Measurements from ENCODE around the gene DZIP3. TPM values are rescaled to one million over a fixed set of nuclear protein-coding genes. Genes with fewer than 3 reads are reported as not detected.

The DZIP3 gene
- total and polyA plus RNA-seq, 10 of the 15 experiments (the other 5 are each of a cell fraction or from before 2014, with no cell fraction given) = 4.3 to 15.6 (median 9.2) TPM

GRCh38 chr3:108642526-108642925 lies 53.0 kb downstream of the DZIP3 start:
- Histone ChIP-seq H3K4me3 (no peak overlapping the region), H3K4me1 (ENCODE audit: control insufficient read depth, insufficient read depth, low read length) (no peaks in the 10 kb centered on the region), H3K36me3 (ENCODE audit: control insufficient read depth in 2 of 2, insufficient read depth in 2 of 2, low read length in 1 of 2) (no peaks in the 10 kb centered on the region), H3K27me3 (replicated peaks in 1 of 2; ENCODE audit: control insufficient read depth in 2 of 2, insufficient read depth in 2 of 2, low read length in 1 of 2) (no peaks in the 10 kb centered on the region), H3K9me3 (replicated peaks; ENCODE audit: control insufficient read depth, insufficient read depth, low read length) (no peaks in the 10 kb centered on the region), H3K4me2 (ENCODE audit: control insufficient read depth, insufficient read depth) (no peak overlapping the region), H3K27ac (ENCODE audit: control insufficient read depth, insufficient read depth) (no peak overlapping the region), H3K79me2 (ENCODE audit: control insufficient read depth, insufficient read depth, low read length) (no peaks in the 10 kb centered on the region), H4K20me1 (ENCODE audit: control insufficient read depth, insufficient read depth) (no peaks in the 10 kb centered on the region), H3K9ac (ENCODE audit: control insufficient read depth, insufficient read depth, low read length) (no peak overlapping the region), H2AFZ (ENCODE audit: control insufficient read depth, low read depth, low read length) (no peak overlapping the region)
- ATAC-seq (no peak), DNase-seq (ENCODE audit: low read depth, low spot score) (no peak), FAIRE-seq (no peak)
- BruUV-seq (replicated peaks) = no TSS peak
- TF ChIP-seq, protein P1, sequence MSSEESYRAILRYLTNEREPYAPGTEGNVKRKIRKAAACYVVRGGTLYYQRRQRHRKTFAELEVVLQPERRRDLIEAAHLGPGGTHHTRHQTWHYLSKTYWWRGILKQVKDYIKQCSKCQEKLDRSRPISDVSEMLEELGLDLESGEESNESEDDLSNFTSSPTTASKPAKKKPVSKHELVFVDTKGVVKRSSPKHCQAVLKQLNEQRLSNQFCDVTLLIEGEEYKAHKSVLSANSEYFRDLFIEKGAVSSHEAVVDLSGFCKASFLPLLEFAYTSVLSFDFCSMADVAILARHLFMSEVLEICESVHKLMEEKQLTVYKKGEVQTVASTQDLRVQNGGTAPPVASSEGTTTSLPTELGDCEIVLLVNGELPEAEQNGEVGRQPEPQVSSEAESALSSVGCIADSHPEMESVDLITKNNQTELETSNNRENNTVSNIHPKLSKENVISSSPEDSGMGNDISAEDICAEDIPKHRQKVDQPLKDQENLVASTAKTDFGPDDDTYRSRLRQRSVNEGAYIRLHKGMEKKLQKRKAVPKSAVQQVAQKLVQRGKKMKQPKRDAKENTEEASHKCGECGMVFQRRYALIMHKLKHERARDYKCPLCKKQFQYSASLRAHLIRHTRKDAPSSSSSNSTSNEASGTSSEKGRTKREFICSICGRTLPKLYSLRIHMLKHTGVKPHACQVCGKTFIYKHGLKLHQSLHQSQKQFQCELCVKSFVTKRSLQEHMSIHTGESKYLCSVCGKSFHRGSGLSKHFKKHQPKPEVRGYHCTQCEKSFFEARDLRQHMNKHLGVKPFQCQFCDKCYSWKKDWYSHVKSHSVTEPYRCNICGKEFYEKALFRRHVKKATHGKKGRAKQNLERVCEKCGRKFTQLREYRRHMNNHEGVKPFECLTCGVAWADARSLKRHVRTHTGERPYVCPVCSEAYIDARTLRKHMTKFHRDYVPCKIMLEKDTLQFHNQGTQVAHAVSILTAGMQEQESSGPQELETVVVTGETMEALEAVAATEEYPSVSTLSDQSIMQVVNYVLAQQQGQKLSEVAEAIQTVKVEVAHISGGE (CRISPR knock-in tag; IDR thresholded peaks at IDR 0.05) = no peak
- TF ChIP-seq RAD51 (IDR thresholded peaks at IDR 0.05) = no peak
- TF ChIP-seq STAT3 (IDR thresholded peaks at IDR 0.05; ENCODE audit: low read depth, low read length) = no peak
- TF ChIP-seq, protein P2, sequence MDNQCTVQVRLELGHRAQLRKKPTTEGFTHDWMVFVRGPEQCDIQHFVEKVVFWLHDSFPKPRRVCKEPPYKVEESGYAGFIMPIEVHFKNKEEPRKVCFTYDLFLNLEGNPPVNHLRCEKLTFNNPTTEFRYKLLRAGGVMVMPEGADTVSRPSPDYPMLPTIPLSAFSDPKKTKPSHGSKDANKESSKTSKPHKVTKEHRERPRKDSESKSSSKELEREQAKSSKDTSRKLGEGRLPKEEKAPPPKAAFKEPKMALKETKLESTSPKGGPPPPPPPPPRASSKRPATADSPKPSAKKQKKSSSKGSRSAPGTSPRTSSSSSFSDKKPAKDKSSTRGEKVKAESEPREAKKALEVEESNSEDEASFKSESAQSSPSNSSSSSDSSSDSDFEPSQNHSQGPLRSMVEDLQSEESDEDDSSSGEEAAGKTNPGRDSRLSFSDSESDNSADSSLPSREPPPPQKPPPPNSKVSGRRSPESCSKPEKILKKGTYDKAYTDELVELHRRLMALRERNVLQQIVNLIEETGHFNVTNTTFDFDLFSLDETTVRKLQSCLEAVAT (IDR thresholded peaks at IDR 0.05) = no peak
- TF ChIP-seq NR2F1 (conservative IDR thresholded peaks at IDR 0.05) = no peak
- TF ChIP-seq SRF (IDR thresholded peaks at IDR 0.05; ENCODE audit: low read depth in 2 of 2, low read length in 2 of 2) = no peak
- TF ChIP-seq IKZF1 (conservative IDR thresholded peaks at IDR 0.05) = no peak
- no peak for TF ChIP-seq CHD1 (IDR thresholded peaks at IDR 0.05; ENCODE audit: low read depth, low read length)
- TF ChIP-seq STAT1 (conservative IDR thresholded peaks at IDR 0.05) = no peak
- no peak for TF ChIP-seq NFYB (IDR thresholded peaks at IDR 0.05; ENCODE audit: insufficient read depth, low read depth, low read length)
- TF ChIP-seq POLR2A (IDR thresholded peaks at IDR 0.05; ENCODE audit: low read depth, low read length) = no peak
- TF ChIP-seq EED (IDR thresholded peaks at IDR 0.05; ENCODE audit: low read depth) = no peak
- no peak for TF ChIP-seq RB1 (IDR thresholded peaks at IDR 0.05; ENCODE audit: borderline replicate concordance)
- CTCF ChIA-PET = interaction anchor here (1.6 kb wide), 1 partner anchor 19 kb away, joined by 6 read pairs; no protein-coding TSS in a partner anchor
- POLR2A ChIA-PET = no interaction called here
- intact Hi-C loops (cut with micrococcal nuclease; ENCODE audit: unreplicated experiment) (no loop called here), in situ Hi-C loops (cut with MboI) (no loop called here)
- RAD21 ChIA-PET (ENCODE audit: unreplicated experiment) = no interaction called here
- WGBS (ENCODE audit: insufficient coverage, insufficient replicate concordance, low lambda C conversion rate, missing lambda C conversion rate) = 99% methylated on average over 3 of the region's 3 CpGs
- SMC1A ChIA-PET (ENCODE audit: uncharacterized antibody, unreplicated experiment) = no interaction called here
